HG02571 (cell line): ENCODE measurements around the gene AP4S1.
"Not testable (repeated sequence)": the region's sequence is repeated elsewhere in the genome, so short reads cannot be mapped to it uniquely, and the experiment has no call there.

Source experiments
- ATAC-seq: cut with Tn5 transposase; IDR thresholded peaks from one replicate; pipeline ENCODE4 v1.9.1; 2021; ENCODE audit warnings: mild to moderate bottlenecking, moderate library complexity; ENCODE audit not compliant: unreplicated experiment

AP4S1 gene

DNA sequence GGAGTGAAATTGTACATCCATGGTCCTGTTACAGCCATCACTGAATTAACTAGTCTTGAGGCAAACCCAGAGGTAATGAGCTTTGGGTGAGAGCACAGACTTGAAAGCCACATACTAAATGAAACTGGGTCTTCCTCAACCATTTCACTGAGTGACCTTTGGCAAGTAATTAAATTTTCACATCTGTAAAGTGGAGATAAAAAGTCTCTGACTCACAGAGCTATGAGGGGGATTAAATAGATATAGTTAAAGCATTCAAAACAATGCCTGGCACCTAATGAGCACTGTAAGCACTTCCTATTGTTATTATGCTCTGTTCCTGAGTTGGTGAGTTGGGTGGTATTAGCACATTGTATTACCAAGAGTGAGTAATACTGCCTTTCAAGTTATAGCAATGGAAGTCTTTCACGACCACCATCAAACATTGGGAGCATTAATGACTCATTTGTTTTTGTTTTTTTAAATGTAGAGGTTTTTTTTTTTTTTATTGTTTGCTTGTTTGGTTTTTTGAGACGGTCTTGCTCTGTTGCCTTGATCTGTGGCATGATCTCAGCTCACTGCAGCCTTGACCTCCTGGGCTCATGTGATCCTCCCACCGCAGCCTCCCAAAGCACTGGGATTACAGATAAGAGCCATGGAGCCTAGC is 13.2 kb downstream of the AP4S1 start:
- ATAC-seq = no peak

DNA sequence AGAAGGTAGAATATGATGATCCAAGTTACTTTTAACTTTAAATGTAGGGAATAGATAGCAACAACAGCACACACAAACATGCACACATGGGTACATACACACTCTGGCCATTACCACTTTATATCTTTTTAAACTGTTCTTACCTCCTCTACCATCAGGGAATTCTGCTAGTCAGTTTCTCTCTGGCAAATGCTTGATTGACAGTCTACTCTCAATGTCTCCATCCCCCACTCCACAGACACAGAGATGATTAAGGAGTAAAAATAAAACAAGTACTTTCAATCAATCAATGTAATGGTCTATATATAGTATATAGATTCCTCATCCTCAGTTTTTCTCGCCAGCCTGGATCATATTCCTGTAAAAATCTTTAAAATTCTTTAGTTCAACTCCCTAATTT is 16.9 kb downstream of the AP4S1 start:
- no peak for ATAC-seq

DNA sequence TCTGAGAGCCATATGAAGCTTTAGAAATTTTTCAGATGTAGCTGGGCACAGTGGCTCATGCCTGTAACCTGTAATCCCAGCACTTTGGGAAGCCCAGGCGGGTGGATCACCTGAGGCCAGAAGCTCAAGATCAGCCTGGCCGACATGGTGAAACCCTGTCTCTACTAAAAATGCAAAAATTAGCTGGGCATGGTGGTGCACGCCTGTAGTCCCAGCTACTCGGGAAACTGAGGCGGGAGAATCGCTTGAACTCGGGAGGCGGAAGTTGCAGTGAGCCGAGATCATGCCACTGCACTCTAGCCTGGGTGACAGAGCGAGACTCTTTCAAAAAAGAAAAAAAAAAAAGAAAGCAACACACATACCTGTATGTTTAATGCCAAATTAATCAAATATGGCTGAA is 17.4 kb downstream of the AP4S1 start:
- not testable (repeated sequence) for ATAC-seq

DNA sequence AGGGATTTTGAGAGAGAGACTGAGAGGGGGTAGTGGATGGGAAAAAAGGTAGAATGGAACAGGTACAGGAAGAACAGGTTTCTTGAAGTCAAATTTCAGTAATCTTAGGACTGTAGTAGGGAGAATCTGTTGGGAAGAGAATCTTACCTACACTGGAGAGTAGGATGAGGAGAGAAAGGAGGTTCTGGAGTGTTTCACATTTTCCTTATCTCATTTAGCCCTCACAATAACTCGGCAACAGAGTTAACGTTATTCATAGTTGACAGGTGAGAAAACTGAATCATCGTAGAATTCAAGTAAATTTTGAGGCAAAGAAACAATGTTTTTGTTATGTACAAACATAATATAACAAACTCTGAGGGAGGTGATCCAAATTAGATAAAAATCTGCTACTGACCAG is 17.9 kb downstream of the AP4S1 start:
- ATAC-seq = no peak

DNA sequence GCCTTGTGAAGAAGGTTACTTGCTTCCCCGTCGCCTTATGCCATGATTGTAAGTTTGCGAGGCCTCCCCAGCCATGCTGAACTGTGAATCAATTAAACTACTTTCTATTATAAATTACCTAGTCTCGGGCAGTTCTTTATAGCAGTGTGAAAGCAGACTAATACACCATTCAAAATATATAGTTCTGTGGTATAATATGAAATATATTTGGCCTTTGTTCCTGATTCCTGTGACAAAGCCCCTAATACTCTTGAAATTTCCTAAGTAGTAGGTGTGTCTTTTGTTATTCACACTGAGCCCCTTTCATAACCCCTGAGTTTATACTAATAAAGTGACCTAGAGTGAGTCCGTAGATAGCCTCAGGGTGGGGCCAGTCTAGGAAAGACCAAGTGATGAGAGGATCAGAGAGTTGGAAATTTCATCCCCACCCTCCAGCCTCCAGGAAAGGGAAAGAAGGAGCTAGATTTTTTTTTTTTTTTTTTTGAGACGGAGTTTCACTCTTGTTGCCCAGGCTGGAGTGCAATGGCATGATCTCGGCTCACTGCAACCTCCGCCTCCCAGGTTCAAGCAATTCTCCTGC is 20.1 kb downstream of the AP4S1 start:
- no peak for ATAC-seq

DNA sequence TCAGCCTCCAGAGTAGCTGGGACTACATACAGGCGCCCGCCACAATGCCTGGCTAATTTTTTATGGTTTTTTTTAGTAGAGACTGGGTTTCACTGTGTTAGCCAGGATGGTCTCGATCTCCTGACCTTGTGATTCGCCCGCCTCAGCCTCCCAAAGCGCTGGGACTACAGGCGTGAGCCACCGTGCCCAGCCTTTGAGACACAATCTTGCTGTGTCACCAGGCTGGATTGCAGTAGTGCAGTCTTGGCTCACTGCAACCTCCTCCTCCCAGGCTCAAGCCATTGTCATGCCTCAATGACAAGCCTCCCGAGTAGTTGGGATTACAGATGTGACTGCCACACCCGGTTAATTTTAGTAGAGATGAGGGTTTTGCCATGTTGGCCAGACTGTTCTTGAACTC is 22.1 kb downstream of the AP4S1 start:
- no peak for ATAC-seq

DNA sequence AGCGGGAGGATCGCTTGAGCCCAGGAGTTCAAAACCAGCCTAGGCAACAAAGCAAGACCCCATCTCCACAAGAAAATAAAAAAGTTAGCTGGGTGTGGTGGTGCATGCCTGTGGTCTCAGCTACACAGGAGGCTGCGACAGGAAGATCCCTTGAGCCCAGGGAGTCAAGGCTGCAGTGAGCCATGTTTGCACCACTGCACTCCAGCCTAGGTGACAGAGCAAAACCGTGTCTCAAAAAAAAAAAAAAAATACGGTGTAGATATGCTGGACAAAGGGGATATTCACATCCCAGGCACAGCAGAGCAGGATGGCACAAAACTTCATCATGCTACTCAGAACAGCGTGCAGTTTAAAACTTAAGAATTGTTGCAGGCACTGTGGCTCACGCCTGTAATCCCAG is 25.6 kb downstream of the AP4S1 start:
- ATAC-seq = no peak

DNA sequence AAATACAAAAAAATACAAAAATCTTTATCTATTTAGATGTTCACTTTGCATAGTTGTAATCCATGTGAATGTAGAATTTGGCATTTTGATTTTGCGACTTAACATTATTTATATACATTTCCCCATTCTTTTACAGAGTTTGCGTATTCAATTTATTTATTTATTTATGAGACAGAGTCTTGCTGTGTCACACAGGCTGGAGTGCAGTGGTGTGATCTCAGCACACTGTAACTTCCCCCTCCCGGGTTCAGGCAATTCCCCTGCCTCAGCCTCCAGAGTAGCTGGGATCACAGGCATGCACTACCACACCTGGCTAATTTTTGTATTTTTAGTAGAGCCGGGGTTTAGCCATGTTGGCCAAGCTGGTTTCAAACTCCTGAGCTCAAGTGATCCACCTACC is 26.1 kb downstream of the AP4S1 start:
- ATAC-seq = no peak

DNA sequence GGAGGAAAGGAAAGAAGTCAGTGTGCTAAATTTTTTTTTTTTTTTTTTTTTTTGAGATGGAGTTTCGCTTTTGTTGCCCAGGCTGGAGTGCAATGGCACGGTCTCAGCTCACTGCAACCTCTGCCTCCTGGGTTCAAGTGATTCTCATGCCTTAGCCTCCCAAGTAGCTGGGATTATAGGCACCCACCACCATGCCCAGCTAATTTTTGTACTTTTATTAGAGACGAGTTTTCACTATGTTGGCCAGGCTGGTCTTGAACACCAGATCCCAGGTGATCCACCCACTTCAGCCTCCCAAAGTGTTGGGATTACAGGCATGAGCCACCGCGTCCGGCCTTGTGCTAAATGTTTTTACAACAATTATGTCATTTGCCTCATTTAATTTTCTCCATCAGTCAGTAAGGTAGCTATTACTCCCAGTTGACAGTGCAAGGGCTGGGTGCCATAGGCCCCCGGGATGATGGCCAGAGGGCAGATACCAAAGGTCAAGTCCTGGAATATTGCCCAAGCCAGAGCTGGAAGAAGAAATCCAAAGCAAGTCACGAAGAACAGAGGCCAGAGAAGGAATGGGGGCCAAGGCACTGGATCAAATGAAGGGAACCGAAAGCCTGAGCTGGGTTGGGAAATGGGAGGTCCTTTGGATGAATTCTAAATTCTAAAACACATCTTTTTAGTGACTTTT is 27.6 kb downstream of the AP4S1 start:
- ATAC-seq = not testable (repeated sequence)

DNA sequence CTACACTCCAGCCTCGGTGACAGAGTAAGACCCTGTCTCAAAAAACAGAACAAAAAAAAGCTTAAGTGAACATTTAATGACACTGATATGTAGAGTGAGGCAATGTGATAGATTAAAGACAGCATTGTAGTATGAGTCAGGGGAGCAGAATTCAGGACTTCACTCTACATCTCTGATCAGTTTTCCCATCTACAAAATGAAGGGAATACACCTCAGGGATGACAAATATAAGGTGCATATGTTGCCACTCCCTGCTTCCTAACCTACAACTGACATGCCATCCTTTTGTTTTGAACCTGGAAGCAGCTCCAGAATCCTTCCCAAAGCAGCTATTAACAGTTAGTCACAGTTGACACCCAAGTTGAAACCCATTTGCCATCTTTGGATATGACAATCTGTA is 31.6 kb downstream of the AP4S1 start:
- ATAC-seq = no peak

DNA sequence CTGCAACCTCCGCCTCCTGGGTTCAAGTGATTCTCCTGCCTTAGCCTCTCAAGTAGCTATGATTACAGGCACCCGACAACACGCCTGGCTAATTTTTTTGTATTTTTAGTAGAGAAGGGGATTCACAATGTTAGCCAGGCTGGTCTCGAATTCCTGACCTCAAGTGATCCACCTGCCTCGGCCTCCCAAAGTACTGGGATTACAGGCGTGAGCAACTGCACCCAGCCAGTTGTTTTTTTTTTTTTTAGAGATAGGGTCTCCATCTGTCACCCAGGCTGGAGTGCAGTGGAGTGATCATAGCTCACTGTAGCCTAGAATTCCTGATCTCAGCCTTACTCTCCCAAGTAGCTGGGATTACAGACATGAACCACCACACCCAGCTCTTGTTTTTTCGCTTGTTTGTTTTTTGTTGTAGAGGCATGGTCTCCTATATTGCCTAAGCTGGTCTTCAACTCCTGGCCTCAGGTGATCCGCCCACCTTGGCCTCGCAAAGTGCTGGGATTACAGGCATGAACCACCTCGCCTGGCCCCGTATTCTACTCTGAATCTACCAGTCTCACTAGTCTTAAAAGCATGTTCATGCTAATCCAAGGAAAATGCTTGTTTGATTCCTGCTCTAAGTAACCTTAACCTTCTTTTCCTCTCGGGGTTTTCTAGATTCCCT is 32.4 kb downstream of the AP4S1 start:
- no peak for ATAC-seq

DNA sequence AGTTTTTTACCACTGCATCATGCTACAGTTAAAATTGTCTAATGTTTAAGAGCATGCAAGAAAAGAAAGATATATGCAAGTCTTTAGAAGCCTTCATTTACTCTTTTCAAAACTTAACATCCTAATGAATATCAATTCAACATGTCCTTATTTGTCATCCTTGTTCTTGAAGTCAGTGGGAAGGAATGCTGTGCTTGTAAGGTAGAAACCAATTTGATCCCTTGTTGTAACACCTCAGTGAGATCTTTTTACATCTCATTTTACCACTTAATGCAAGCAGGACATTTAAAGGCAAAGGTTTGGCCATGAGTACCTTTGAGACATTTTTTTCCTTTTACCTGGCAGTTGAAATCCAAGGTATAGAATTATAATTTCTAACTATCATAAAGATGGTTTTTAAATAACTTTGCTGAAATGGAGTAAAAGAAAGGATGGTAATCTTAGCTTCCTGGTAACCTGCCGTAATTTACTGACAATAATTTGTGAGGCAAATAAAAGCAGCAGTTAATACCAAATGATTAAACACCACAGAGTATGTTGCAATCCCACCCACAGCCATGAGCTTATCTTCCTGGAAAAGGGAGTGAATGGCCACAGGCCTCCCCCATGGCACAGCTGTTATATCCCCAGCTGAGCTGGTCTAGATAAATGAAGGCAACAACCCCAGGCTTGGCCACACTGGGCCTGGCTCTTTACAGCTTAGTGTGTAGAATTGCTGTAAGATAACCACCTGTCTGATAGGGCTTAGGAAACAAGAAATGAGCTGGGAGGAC is 33.9 kb downstream of the AP4S1 start:
- no peak for ATAC-seq

DNA sequence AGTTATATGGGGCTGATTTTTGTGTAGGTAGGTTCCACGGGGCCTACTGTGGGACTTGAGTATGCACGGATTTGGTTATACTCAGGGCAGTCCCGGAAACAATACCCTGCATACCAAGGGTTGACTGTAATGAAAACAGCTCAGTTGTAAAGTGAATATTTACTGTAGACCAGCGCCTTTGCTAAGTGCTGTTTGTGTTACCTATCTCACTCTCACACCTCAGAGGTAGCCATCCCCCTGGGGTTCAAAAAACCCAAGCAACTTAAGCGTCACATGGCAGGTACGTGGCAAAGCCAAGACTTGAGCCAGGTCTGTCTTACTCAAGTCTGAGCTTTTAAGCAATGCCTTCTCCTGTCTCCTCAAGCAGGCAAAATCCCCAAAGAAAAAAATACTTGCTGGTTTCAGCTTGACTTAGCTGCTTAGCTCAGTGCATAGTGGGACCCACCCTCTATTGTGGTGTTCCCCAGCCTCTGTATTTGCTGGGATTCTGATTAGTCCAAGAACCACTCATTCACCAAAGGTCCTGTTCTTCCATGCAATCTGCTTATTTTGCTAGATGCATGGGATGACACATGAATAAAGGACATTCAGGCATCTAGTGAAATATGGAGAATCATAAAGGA is 34.9 kb downstream of the AP4S1 start:
- ATAC-seq = no peak

DNA sequence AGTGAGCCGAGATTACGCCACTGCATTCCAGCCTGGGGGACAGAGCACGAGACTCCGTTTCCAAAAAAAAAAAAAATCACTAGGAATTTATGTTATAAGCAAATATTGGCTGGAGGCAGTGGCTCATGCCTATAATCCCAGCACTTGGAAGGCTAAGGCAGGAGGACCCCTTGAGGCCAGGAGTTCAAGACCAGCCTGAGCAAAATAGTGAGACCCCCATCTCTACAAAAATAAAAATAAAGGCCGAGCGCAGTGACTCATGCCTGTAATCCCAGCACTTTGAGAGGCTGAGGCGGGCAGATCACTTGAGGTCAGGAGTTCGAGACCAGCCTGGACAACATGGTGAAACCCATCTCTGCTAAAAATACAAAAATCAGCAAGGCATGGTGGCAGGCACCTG is 37.5 kb downstream of the AP4S1 start:
- not testable (repeated sequence) for ATAC-seq

DNA sequence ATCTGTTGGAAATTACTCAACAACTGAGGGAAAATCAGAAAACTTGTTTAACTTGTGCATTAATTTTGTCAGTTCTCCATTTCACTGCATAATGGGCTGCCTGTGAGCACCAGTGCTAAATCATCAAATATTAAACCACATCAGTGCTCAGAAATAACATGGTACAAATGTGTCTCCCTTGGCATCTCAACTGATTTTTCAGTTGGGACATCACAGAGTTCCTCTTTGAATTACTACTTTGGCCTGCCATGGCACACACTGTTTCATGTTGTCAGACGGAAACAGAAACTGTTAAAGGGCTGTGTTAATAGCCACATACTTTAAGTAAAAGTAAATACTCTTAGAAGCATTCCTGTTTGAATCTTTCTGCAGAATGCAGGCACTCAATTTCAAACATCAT is 42.8 kb downstream of the AP4S1 start:
- no peak for ATAC-seq

DNA sequence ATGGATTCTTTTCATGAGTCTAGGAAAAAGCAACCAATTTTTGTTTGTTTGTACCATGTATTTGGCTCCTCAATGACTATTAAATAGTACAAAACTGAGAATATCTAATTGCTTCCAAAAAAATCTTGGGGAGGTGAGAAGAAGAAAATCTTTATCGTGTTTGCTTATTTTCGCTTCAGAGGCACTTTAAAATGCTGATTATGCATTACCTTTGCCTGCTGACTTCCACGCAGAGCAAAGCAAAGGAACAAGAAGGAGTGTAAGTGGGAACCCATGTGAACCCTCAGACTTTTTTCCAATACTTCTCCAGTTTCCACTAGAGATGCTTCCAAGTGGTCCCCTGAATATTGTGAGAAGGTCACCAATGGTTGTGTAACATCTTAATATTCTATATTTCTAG is 43.9 kb downstream of the AP4S1 start:
- no peak for ATAC-seq

DNA sequence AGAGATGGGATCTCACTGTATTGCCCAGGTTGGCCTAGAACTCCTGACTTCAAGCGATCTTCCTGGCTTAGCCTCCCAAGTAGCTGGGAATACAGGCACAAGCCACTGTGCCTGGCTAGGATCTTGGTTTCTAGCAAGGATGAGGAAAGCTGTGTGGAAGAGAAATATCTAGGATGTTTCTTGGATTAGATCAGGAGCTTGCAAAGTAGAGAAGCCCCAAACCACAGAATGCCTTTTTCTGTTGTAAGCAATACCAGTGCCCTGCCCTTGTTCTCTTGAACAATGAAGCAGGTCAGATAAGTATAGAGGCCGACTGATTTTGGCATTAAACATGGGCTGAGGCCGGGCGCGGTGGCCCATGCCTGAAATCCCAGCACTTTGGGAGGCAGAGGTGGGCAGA is 45.0 kb downstream of the AP4S1 start:
- ATAC-seq = no peak

DNA sequence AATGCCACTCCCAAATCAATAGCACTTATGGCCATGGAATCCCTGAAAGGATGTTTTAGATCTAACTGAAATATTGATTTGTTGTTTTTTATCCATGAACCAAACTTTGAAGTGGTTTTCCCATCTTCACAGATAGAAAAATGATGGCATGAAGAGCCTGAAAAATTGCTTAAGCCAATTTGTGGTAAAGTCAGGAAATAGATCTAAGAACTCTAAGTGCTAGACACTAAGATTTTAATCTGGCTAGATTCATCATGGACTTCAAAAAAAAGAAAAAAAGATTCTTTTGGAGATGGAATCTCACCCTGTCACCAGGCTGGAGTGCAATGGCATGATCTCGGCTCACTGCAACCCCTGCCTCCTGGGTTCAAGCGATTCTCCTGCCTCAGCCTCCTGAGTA is 45.7 kb downstream of the AP4S1 start:
- ATAC-seq = no peak

DNA sequence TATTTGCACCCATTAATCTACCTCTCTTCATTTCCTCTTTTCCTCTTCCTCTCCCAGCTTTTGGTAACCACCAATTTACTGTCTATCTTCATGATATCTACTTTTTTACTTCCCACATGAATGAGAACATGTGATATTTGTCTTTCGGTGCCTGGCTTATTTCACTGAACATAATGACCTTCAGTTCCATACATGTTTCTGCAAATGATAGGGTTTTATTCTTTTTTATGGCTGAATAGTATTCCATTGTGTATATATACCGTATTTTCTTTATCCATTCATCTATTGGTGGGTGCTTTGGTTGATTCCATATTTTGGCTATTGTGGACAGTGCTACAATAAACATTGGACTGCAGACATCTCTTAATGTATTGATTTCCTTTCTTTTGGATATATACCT is 49.7 kb downstream of the AP4S1 start:
- no peak for ATAC-seq

DNA sequence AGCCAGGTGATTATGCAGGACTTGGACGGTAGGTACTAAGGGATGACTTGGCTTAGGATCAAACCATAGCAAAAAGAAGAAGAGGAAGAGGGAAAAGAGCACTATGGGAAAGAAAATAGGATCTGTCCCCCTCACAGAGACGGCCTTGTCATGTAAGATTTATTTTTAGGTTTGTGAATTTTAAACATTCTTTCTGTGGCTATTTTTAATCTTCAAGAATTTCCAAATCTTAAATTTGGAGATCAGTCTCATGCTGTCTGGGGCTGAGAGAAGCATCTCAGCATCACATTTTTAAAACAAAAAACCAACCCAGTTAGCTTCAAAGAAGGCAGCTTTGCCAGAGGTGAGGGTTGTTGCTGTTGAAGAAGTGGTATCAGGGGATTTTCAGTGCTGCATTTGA is 53.3 kb downstream of the AP4S1 start:
- ATAC-seq = no peak

DNA sequence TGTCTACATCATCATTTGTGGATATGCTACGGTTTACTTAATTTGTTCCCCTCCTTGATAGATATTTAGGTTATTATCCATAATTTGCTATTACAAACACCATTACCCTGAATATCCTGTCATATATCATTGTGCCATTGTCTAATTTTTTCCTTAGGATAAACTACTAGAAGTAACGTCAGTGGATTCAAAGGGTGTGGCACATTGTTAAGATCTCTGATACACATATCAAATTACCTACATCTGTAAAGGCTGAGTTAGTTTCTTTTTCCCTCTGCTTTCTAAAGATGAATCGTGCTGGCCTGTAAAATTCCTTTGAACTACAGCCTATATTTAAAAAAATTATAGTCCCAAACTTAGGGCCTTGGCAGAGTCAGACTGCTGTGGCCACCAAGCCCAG is 54.6 kb downstream of the AP4S1 start:
- no peak for ATAC-seq
